GM12875 (cell line): ENCODE measurements around the gene SMDT1.
A peak's percentile ranks its signal among the peaks of the same experiment; 100 is the strongest.
"Not testable (repeated sequence)": the region's sequence is repeated elsewhere in the genome, so short reads cannot be mapped to it uniquely, and the experiment has no call there.

Source experiments
- H3K4me3 ChIP-seq: one replicate; pipeline ENCODE4 v1.5.1; 2011; ENCODE audit warnings: low read depth, low read length, control low read depth
- CTCF ChIP-seq: IDR thresholded peaks from 2 replicates; pipeline ENCODE4 v1.5.1; 2011; ENCODE audit warnings: low read depth, mild to moderate bottlenecking, control low read depth, inconsistent platforms, low read length, moderate library complexity, borderline replicate concordance; ENCODE audit not compliant: insufficient read depth

The SMDT1 gene

GRCh38 chr22:42086051-42086450 is 6.6 kb downstream of the SMDT1 start:
- TF ChIP-seq CTCF = no peak
- no peak overlapping the region for H3K4me3 ChIP-seq

- TF ChIP-seq CTCF = peak; percentile 98
- H3K4me3 ChIP-seq = peak within 1 kb of the TSS; percentile 88
Observed at GRCh38 chr22:42090596-42091454, 11.3 kb downstream of the SMDT1 start, which contains the start of gene NDUFA6. TSS of gene NDUFA6 (minus strand) at chr22:42090772. CDS start at chr22:42090744, 28 bp downstream.

- H3K4me3 ChIP-seq = peak overlapping the region; percentile 60
- TF ChIP-seq CTCF = no peak
Observed at GRCh38 chr22:42091455-42091782, 11.9 kb downstream of the SMDT1 start.

- H3K4me3 ChIP-seq = no peak overlapping the region
- TF ChIP-seq CTCF = no peak
Observed at GRCh38 chr22:42101199-42101598, 21.7 kb downstream of the SMDT1 start.

GRCh38 chr22:42104332-42104860 is 24.9 kb downstream of the SMDT1 start:
- H3K4me3 ChIP-seq = not testable (repeated sequence)

- no peak for TF ChIP-seq CTCF
- no peak overlapping the region for H3K4me3 ChIP-seq
Observed at GRCh38 chr22:42108848-42109247, 29.3 kb downstream of the SMDT1 start.

GRCh38 chr22:42111798-42112197 is 32.3 kb downstream of the SMDT1 start:
- H3K4me3 ChIP-seq = no peak overlapping the region
- no peak for TF ChIP-seq CTCF

- not testable (repeated sequence) for H3K4me3 ChIP-seq
Observed at GRCh38 chr22:42112793-42113192, 33.3 kb downstream of the SMDT1 start.
